Measurements from ENCODE around the gene KRTAP5-7. TPM values are rescaled to one million over a fixed set of nuclear protein-coding genes. Genes with fewer than 3 reads are reported as not detected.

Gene KRTAP5-7
- total RNA-seq, 2 experiments from 2014 or later, result not detected

DNA sequence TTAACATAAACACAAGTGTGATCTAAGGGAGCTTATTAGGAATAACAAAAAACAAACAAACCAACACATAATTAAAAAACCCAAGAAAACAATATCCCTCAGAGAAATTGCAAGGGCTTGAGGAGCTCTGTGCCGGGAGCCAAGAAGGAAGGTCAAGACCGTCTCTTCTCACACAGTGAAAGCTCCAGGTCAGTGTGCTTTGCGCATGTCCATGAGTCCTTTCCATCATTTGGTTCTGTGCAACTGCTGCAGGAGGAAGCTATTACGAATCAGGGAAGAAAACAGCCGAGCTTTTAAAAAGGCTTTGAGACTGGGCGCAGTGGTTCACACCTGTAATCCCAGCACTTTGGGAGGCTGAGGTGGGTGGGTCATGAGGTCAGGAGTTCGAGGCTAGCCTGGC lies 15.3 kb downstream of the KRTAP5-7 start:
- intact Hi-C loops (cut with micrococcal nuclease), result no loop called here

DNA sequence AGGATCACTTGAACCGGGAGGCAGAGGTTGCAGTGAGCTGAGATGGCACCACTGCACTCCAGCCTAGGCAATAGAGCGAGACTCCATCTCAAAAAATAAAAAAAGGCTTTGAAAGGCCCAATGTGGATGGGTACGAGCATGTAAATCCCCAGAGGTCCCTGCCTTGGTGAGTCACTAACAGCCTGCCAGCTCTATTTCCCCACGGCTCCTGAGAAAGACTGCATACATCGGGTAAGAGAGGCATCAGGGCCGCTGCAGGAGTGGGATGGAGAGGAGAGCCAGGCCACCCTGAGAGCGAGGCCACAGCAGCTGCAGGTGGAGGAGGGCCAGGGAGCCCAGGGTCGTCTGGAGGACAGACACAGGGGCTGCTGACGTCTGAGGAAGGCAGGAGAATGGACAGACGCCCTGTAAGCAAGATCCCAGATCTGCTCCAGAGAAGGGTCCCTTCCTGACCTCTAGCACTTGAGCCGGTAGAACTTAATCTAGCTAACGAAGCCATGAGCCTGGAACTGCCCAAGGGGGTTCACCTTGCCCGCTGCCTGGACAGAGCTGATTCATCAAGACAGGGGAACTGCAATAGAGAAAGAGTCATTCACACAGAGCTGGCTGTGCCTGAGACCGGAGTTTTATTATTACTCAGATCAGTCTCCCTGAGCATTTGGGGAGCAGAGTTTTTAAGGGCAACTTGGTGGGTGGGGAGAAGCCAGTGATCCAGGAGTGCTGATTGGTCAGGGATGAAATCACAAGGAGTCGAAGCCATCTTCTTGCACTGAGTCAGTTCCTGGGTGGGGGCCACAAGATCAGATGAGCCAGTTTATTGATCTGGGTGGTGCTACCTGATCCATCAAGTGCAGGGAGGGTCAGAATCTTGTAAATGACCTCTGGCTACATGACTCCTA lies 16.1 kb downstream of the KRTAP5-7 start:
- H3K9me3 Mint-ChIP-seq, result peaks cover 10% of the 10 kb centered on the region
- ChIA-PET POLR2A (no interaction called here), CTCF (no interaction called here)
- H3K4me3 Mint-ChIP-seq, result no peak overlapping the region
- TF ChIP-seq, protein P1, sequence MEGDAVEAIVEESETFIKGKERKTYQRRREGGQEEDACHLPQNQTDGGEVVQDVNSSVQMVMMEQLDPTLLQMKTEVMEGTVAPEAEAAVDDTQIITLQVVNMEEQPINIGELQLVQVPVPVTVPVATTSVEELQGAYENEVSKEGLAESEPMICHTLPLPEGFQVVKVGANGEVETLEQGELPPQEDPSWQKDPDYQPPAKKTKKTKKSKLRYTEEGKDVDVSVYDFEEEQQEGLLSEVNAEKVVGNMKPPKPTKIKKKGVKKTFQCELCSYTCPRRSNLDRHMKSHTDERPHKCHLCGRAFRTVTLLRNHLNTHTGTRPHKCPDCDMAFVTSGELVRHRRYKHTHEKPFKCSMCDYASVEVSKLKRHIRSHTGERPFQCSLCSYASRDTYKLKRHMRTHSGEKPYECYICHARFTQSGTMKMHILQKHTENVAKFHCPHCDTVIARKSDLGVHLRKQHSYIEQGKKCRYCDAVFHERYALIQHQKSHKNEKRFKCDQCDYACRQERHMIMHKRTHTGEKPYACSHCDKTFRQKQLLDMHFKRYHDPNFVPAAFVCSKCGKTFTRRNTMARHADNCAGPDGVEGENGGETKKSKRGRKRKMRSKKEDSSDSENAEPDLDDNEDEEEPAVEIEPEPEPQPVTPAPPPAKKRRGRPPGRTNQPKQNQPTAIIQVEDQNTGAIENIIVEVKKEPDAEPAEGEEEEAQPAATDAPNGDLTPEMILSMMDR (IDR thresholded peaks at IDR 0.05), result no peak
- intact Hi-C loops (cut with micrococcal nuclease), result no loop called here
- peaks cover 23% of the 10 kb centered on the region for H3K4me1 Mint-ChIP-seq (ENCODE audit: low read depth)
- no peaks in the 10 kb centered on the region for H3K36me3 Mint-ChIP-seq (ENCODE audit: low read depth)
- peak; percentile 75 for ATAC-seq
- no peak overlapping the region for H3K27ac Mint-ChIP-seq
- DNase-seq, result peak; percentile 48
- H3K27me3 Mint-ChIP-seq, result peaks cover 10% of the 10 kb centered on the region

More for the DNA sequence above, 15.3 kb downstream of the KRTAP5-7 start:
- TF ChIP-seq, protein P1 (IDR thresholded peaks at IDR 0.05), result no peak
- Mint-ChIP-seq H3K4me1 (ENCODE audit: low read depth) (peaks cover 23% of the 10 kb centered on the region), H3K36me3 (ENCODE audit: low read depth) (no peaks in the 10 kb centered on the region), H3K27me3 (peaks cover 5% of the 10 kb centered on the region), H3K9me3 (peaks cover 10% of the 10 kb centered on the region), H3K27ac (no peak overlapping the region), H3K4me3 (no peak overlapping the region)
- no peak for DNase-seq
- ChIA-PET POLR2A (no interaction called here), CTCF (no interaction called here)
- ATAC-seq, result no peak

DNA sequence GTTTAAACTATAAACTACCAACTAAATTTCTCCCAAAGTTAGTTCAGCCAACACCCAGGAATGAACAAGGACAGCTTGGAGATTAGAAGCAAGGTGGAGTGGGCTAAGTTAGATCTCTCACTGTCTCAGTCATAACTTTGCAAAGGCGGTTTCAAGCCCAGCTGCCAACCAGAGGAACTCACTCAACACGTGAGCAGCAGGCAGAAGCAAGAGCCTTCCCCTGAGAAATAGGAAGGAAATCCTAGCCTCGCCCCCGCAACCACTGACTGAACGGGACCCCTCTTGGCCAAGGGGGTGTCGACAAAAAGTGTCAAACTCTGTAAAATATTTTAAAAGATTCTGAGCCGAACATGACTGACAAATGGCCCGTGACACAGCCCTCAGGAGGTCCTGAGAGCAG lies 16.8 kb downstream of the KRTAP5-7 start:
- Mint-ChIP-seq H3K36me3 (ENCODE audit: low read depth) (no peaks in the 10 kb centered on the region), H3K4me1 (ENCODE audit: low read depth) (peaks cover 23% of the 10 kb centered on the region), H3K4me3 (no peak overlapping the region), H3K9me3 (peaks cover 10% of the 10 kb centered on the region), H3K27ac (no peak overlapping the region), H3K27me3 (peaks cover 11% of the 10 kb centered on the region)
- DNase-seq, result peak; percentile 41
- ChIA-PET POLR2A (no interaction called here), CTCF (interaction anchor here (1.9 kb wide), 1 partner anchor 19 kb away, joined by 4 read pairs; no protein-coding TSS in a partner anchor)
- ATAC-seq, result peak; percentile 52
- intact Hi-C loops (cut with micrococcal nuclease), result no loop called here
- TF ChIP-seq, protein P1 (IDR thresholded peaks at IDR 0.05), result no peak

DNA sequence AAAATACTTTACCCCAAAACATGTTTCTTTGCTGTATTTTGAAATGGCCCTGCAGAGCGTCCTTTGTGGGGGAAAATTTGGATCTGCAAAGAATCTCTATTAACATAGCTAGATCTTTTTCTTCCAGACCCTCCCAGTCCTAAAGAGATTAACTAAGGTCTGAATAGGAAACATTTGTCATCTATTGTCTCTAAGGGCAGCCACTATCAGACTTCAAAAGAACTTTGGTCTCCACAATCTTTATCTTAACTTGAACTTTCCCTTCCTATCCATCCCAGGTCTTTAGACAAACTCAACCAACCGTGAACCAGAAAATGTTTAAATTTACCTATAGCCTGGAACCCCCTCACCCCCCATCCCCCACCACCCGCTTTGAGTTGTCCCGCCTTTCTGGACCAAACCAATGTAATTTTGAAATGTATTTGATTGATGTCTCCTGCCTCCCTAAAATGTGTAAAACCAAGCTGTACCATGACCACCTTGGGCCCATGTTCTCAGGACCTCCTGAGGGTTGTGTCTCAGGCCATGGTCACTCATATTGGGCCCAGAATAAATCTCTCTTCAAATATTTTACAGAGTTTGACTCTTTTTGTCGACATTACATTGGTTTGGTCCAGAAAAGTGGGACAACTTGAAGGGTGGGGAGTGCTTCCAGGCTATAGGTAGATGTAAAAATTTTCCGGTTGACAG lies 17.6 kb downstream of the KRTAP5-7 start:
- CTCF ChIA-PET, result interaction anchor here (1.9 kb wide), 1 partner anchor 18 kb away, joined by 4 read pairs; no protein-coding TSS in a partner anchor
- intact Hi-C loops (cut with micrococcal nuclease), result no loop called here

More for the DNA sequence above, 17.6 kb downstream of the KRTAP5-7 start:
- peaks cover 23% of the 10 kb centered on the region for H3K4me1 Mint-ChIP-seq (ENCODE audit: low read depth)
- no peak overlapping the region for H3K4me3 Mint-ChIP-seq
- DNase-seq (no peak), ATAC-seq (no peak)
- TF ChIP-seq, protein P1 (IDR thresholded peaks at IDR 0.05), result no peak
- no peaks in the 10 kb centered on the region for H3K36me3 Mint-ChIP-seq (ENCODE audit: low read depth)
- peaks cover 10% of the 10 kb centered on the region for H3K9me3 Mint-ChIP-seq
- peaks cover 15% of the 10 kb centered on the region for H3K27me3 Mint-ChIP-seq
- H3K27ac Mint-ChIP-seq, result no peak overlapping the region
- POLR2A ChIA-PET, result no interaction called here
